Erythroblast (primary cell): ENCODE results near the gene FBLN7.

Experiments used
- GATA1 ChIP-seq: IDR thresholded peaks from 2 replicates; pipeline ENCODE4 v1.6.1; 2011; ENCODE audit warnings: low read depth, mild to moderate bottlenecking, control low read depth, low read length, moderate library complexity
- POLR2A ChIP-seq: IDR thresholded peaks from 2 replicates; pipeline ENCODE4 v1.6.1; 2011; ENCODE audit warnings: mild to moderate bottlenecking, low read length

DNA sequence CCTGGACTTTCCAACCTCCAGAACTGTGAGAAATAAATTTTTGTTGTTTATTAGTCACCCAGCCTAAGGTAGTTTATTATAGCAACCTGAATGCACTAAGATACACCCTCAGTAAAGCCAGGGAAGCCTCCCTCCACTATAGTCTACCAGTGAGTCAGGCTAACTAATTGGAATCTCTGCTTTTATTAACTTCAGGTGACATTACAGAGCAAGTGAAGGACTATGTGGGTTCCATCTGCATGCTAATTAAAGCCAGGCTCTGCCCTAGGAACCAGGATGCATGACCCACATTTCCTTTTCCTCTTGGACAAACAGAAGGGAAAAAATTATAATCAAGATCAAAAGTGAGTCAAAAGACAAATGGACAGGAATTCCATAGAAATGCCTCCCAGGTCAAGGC is 60.6 kb downstream of the FBLN7 start:
- TF ChIP-seq POLR2A (no peak), GATA1 (no peak)
